VCaP (cell line): ENCODE results near the gene TRHDE.

Source experiments
- H3K27ac ChIP-seq: fragments of 450-650 bp; 2 replicates; pipeline ENCODE4 v1.5.1; 2017
- CTCF ChIP-seq: fragments of 450-650 bp; conservative IDR thresholded peaks from 2 replicates; pipeline ENCODE4 v1.5.1; 2017; ENCODE audit warnings: mild to moderate bottlenecking, moderate library complexity

TRHDE gene

GRCh38 chr12:72605975-72606374 lies 333.8 kb downstream of the TRHDE start:
- no peak overlapping the region for H3K27ac ChIP-seq
- no peak for TF ChIP-seq CTCF

- no peak for TF ChIP-seq CTCF
- H3K27ac ChIP-seq: no peak overlapping the region
These were observed 338.2 kb downstream of the TRHDE start for GRCh38 chr12:72610342-72610741.

- H3K27ac ChIP-seq: no peak overlapping the region
- TF ChIP-seq CTCF: no peak
These were observed 338.7 kb downstream of the TRHDE start for GRCh38 chr12:72610854-72611358.

GRCh38 chr12:72612171-72612570 lies 340.0 kb downstream of the TRHDE start:
- no peak overlapping the region for H3K27ac ChIP-seq
- no peak for TF ChIP-seq CTCF

- H3K27ac ChIP-seq: no peak overlapping the region
- TF ChIP-seq CTCF: no peak
These were observed 346.6 kb downstream of the TRHDE start for GRCh38 chr12:72618764-72619163.

- no peak for TF ChIP-seq CTCF
- no peak overlapping the region for H3K27ac ChIP-seq
These were observed 350.4 kb downstream of the TRHDE start for GRCh38 chr12:72622556-72622955.

- no peak for TF ChIP-seq CTCF
- H3K27ac ChIP-seq: no peak overlapping the region
These were observed 359.9 kb downstream of the TRHDE start for GRCh38 chr12:72631926-72632685.
